GM21786 (cell line): ENCODE data around the gene TBX20.

ENCODE experiments used
- ATAC-seq: cut with Tn5 transposase; IDR thresholded peaks from one replicate; pipeline ENCODE4 v1.9.1; 2021; ENCODE audit not compliant: unreplicated experiment

The TBX20 gene, protein sequence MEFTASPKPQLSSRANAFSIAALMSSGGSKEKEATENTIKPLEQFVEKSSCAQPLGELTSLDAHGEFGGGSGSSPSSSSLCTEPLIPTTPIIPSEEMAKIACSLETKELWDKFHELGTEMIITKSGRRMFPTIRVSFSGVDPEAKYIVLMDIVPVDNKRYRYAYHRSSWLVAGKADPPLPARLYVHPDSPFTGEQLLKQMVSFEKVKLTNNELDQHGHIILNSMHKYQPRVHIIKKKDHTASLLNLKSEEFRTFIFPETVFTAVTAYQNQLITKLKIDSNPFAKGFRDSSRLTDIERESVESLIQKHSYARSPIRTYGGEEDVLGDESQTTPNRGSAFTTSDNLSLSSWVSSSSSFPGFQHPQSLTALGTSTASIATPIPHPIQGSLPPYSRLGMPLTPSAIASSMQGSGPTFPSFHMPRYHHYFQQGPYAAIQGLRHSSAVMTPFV

DNA sequence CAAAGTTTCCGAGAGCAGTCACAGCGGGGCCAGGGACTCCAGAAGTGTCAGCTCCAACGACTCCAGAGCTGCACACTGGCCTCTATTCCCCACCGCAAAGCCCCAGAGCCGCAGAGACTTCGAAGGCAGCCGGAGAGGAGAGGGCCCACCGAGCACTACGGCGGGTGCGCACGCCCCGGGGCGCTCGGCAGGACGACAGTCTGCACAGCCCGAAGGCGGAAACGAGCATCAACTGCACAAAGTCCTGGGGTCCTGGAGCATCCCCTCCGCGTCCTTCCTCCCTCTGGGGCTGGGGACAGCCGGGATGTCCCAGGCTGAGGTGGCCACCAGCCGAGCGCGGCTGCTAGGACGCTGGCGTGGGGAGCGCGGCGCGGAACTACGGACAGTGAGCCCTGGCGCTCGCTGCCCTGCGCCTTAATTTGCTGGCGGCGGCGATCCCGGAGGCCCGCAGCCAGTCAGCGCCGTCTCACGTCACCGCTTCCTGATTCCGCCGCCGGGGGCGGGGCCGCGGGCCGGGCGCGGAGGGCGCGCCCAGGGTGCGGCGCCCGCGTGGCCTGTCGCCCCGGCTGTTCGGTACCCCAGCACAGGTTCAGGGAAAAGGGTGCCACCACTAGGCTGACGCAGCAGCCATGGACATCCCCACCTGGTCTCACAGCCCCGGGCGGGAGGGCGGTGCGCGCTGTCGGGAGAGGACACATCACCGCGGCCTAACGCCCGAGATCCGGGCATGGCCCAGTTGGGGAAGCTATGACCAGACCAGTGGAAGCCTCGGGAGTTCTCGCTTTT, at the start of gene TBX20:
Gene TBX20, minus strand, starts transcription at position 391 of the 786 bp plus-strand sequence. CDS start 480 bp downstream, outside the sequence.
- no peak for ATAC-seq

DNA sequence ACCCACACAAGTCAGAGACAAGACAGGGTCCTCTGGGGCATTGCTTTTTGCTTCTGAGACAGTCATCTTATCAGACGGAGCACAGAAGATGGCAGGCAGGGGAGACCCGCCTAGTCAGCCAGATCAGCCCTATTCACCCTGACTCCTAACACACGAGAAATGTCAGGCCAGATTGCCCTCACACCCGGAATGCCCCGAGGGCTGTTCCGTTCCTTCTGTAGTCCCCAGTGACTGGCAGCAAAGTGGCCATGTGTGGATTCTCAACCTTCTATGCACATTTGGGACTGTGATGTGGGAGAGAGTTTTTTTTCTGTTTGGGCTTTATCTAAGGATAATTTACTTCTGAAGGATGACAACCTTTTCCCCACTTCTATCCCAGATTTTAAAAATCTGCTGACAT, 35.5 kb upstream of the TBX20 start:
- no peak for ATAC-seq

DNA sequence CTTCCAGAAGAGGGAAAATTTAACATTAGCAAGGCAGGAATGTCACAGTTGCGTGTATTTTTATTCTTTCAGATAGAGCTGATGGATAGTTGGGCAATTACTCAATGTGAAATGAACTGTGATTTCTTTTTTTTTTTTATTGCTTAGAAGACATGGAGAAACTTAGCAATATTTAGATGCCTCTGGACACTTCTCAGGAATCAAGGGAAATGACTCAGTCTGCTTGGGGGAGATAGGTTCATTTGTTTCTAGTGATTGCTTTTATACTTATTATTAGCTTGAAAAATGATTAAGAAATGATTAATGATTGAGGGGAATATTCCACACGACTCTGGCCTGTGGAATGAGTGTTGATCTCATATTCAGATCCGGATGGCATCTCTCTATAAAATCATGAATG, 33.1 kb upstream of the TBX20 start:
- ATAC-seq: no peak

DNA sequence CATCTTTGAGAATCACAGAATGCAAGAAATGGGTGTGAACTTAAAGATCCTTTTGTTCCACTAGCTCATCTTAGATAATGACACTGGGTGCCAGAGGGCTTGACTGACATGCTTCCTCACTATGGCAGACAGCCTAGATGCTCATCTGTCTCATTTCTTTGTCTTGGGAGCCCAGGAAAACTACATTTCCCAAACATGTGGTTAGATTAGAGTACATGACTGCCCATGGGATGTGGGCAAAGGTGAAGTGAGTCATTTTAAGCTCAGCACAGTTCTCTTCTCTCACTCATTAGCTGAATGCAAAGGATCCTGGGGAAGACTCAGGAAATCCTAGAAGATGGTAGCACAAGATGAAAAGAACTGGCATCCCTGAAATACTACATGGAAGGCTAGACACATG, 32.5 kb upstream of the TBX20 start:
- ATAC-seq: no peak

DNA sequence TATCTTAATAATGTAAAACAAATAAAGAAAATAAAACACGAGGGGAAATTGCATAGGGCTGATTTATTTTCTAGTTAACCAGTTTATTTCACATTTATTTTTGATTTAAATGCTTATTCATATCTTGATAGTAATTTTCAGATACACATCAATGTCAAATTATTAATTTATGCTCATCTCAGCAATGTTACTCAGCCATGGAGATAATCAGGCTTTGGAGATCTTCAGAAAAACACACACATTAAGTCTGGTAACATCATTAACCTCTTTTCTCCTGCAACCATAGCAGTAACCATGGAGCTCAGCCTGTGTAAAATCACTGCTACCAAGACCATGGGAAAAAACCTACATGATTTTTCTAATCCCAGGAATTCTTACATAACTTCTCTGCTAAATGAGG, 31.9 kb upstream of the TBX20 start:
- no peak for ATAC-seq

DNA sequence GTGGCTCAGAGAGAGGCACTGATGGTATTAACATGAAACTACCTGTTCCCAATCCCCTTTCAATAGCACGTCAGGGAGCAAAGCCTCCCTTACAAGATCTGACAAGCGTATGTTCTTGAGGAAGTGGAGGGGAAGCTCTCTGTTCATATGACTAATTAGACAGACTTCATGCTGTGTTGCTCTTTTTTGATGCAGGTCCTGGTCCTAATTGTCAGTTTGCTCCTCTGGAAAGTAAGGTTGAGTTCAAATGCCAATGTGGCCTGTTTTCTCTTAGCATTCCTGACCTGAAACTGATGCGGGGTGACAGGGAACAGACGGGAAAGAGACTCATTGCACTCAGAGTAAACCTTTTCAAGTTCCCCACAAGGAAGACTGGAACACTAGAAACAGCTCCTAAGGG, 27.0 kb upstream of the TBX20 start:
- no peak for ATAC-seq

DNA sequence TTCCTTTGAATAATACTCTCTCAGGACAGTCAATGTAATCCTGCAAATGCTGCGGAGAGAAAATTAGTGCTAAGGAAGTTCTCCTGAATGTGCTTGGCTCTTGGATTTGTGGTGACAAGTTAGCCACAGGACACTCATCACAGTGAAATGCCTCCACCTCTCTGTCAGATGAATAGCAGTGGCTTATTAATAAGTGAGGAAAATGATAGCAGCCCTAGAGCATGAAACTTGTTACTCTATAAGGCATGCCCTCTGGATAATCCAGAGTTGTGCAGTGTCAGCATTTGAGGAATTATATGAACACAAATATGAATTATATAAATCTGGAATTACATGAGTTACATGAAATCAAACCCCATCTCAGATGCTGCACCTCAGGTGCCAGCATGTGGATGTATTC, 23.5 kb upstream of the TBX20 start:
- ATAC-seq: no peak

DNA sequence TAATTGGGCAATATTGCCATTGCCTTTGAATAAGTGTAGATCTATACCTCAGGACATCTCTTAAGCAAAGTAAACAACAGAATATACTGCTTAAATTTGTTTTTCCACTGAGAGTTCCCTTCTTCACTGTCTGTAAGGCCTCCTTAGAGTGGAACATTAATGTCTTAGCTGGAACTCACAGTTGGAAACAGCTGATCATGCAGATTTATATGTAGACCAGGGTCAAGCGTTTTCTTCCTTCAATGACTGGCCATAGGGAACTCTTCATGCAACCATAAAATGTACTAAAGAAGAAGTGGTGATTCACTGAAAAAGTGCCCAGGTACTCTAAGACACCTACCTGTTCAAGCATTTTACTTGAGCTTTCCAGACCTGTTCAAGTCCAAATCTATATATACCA, 18.3 kb upstream of the TBX20 start:
- ATAC-seq: no peak

DNA sequence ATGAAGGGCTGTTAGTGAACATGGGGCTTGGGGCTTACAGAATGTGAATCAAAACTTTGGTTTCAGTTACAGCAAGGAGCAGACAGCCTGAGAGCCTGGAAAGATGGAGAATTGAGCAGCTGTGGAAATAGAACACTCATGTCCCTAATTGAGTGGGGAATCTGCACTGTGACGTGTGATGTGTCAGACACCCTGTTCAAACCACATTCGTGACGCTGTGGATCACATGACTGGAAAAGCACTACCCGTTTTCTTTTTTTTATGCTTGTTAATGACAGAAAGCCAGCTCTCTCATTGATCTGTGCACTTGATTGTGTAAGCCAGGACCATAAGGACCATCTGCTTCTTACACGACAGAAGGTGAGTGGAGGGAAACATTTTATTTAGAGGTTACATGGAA, 15.1 kb upstream of the TBX20 start:
- no peak for ATAC-seq

DNA sequence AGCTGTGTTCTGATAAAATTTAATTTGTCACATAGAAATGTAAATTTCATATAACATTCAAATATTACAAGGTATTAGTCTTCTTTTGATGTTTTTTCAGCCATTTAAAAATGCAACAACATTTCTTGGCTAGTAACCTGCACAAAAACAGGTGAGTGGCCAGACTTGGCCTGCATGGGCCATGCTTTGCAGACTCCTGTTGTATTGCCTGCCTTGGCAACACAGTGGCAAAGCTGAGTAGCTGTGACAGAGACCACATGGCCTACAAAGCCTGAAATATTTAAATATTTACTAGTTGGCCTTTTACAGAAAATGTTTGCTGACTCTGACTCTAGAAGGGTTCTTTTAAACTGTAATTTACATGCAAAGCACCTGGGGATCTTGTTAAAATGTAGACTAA, 13.5 kb upstream of the TBX20 start:
- ATAC-seq: no peak

DNA sequence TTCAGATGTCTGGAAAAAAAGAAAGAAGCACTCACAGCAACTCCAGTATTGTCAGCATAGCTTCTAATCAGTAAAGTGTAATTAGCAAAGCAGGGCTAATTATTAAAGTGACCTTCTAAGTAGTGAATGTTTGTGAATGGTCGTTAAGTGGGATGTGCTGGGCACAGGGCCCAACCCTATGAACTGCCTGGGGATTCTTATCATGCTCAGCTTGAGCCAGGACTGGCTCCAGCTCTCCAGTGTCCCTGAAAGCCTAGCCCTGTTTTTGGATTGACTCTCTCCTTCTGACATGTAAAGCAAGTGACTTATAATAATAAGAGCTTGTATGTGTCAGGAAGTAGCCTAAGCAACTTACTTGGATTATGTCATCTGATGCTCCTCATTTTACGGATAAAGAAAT, 9.5 kb upstream of the TBX20 start:
- ATAC-seq: no peak

DNA sequence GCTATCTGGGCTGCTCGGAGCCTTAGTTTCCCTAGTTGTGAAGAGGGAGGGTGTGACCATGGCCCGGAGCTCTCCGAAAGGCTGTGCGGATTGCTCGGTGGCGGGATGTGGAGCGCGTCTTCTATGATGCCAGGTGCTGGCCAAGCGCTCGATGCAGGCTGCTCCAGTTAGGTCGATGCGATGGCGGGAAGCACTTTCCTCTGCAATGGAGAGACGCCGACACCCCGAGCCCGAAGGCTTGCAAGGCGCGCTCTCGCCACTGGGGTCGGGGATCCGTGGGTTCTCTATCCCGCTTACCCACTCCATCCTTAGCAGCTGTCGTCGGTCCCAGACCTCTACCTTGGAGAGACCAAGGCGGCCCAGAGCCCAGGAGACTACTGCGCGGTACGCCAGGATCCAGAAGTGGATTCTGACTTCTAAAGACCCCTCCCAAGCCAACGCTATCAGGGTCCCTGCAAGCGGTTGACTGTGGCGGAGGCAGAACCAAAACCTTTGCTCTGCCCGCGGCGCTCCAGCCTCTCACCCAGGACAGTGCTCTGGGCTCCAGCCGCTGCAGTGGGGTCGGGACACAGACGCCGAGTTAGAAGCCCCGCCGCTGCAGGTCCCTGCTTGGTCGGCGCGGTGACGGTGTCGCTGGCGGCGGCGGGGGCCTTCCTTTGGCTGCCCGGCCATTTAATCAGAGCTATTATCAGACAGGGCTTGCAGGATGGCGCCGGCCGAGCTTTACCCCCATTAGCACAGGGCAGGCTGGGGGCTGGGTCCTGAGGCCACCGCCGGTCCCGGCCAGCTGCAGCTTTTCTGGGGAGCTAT, 7.8 kb upstream of the TBX20 start:
- no peak for ATAC-seq

DNA sequence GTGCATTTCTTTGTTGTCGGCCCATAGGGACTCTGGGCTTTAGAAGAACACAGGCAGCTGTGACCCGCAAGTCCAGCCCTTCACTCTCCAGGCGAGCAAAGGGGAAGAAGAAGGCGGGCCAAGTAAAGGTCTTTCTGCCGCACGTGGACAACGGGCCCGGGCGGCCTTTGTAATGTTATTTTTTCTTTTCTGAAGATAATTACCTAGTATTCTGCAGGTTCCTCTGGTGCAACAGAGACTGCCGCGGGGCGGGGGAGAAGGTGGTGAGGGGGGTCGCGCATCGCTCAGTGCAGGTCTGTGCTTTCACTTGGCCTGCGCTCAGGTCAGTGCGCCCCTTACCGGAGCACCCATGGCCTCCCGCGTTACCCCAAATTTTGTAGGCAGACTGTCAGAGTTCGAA, 7.1 kb upstream of the TBX20 start:
- no peak for ATAC-seq

DNA sequence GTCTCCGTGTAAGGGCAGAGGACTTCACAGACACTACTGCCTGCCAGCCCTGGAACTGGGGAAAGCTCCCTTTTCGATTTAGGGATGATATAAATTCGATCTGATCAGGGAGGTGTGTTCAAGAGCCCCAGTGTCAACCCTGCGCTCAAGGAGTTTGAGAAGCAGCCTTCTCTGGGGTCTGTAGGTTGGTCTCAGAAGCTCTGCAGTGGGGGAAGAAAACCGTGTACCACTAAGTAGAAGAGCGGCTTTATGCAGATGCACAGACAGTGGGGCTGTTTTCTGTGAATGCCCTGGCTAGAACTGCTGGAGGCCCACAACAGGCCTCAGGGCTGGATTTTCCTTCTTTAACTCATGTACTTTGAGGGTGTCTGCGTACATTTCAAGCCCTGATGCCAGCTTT, 6.3 kb upstream of the TBX20 start:
- no peak for ATAC-seq

DNA sequence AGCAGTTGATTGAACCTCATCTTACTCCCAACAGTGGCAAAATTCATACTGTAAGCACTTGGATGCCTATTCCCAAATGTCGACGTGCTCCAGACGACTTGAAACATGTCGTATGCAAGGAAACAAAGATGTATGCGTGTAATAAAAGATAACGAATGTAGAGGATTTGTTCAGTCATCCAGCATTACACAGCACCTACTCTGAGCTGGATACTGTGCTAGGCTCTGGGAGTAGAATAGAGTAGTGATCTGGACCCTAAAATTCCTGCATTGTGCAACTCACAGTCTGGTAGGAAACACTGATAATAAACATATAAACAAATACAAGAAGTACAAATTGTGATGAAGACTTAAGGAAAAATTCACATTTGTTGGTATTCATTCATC, 5.6 kb upstream of the TBX20 start:
- no peak for ATAC-seq

DNA sequence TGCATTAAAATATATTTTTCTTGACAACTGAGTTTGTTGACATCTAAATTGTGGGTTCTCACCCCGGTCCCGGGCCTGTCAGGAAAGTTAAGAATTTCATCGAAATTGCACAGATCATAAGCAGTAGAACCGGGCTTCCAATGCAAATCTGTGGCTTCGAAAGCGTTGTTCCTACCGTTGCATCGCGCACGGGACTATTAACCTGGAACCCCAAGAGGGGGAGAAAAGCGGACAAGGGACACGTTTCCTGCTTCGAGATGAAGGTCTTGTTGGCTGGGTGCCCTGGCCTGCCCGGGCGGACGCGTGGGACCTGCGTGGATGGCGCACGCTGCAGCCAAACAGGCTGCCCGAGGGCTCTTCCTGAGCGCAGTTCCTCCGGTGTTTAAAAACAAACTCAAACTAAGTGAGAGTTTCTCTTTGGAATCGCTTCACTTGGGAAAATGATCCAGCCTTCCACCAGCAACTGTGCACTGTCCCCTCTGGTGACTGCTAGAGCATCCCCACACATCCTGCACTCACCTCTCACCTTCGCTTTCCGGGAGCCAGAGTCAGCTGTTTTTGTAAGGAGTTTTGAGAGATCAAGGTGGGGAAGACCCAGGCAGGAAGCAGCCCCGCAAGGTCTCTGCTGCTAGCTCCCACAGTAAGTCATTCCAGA, 5.1 kb upstream of the TBX20 start:
- ATAC-seq: no peak

DNA sequence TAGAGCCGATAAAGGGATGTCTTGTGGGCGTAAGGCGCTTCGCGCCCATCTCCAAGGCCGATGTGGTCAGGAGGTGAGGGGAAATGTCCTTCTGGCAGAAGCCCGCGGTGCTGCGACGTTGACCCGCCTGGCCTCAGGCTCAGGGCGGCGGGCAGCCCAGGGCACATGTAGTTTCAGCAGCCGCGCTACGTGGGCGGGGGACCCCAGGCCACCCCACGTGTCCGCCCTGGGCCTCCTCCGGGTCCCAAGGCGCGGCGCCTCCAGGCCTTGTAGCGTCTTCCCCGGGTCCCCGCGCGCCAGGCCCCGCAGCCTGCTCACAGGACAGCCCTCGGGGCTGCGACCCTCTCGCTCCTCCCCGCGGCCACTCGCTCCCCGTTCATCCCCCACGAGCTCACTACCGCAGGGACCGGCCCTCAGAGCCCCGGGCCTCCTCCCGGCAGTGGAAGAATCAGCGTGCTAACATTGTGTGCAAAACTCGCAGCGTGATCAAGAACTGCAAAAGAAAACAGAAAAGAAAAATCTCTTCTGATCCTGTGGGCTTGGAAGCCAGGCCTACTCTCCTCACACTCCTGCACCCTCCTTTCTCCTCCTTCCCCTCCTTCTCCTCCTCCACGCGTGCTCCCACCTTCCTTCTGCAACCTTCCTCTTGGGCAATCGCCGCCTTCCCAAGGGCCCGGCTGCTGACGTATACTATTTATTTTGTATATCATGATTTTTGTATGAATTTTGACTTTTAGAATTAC, 4.4 kb upstream of the TBX20 start:
- no peak for ATAC-seq

DNA sequence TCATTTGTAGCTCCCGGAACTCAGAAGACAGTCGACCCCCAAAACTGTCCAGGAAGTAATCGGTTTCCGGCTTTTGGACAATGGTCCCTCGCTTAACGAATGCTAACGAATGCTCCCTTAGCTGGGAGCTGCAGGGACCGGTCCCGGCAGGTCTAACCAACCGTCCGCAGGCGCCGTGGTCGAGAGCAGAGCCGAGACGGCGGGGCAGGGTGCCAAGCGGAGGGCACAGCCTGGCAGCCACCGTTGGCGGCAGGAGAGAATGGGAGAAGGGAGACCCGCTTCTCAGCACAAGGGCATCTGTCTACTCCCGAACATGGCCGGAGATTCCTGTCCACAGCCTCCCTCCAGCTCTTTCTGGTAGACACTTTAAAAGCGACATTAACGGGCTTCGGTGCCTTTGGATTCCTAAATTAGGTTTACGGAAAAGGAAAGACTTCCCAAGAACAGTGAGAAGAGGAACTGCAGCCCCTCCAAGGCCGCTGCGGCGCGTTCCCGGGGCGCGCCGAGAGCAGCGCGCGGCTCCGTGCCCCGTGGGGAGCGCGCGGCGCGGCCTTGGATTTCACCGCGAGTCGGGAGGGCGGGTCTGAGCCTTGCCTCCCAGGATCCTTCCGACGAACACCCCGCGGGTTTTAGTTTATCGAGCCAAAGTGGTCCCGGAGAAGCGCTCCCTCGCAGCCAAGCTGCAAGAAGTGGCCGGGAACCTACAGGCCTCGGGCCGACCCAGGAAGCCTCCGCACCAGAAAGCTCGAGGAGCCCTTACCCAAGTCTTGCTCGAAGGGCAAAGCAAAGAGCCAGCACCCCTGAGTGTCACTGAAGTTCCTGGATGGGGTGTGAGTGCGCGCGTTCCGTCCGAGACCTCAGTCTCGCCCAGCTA, 3.6 kb upstream of the TBX20 start:
- ATAC-seq: no peak
